A204.1 (cell line): ENCODE measurements around the gene FAM47E.
"Not testable (repeated sequence)": the region's sequence is repeated elsewhere in the genome, so short reads cannot be mapped to it uniquely, and the experiment has no call there.

Experiments
- FAIRE-seq: peaks from 2 replicates; lab custom pipeline; 2012; peaks lifted over from hg19 to GRCh38; lab: Jason Lieb, UNC

Gene FAM47E

GRCh38 chr4:76271248-76271647 lies 19.7 kb downstream of the FAM47E start:
- no peak for FAIRE-seq

GRCh38 chr4:76272073-76272472 lies 20.6 kb downstream of the FAM47E start:
- no peak for FAIRE-seq

DNA sequence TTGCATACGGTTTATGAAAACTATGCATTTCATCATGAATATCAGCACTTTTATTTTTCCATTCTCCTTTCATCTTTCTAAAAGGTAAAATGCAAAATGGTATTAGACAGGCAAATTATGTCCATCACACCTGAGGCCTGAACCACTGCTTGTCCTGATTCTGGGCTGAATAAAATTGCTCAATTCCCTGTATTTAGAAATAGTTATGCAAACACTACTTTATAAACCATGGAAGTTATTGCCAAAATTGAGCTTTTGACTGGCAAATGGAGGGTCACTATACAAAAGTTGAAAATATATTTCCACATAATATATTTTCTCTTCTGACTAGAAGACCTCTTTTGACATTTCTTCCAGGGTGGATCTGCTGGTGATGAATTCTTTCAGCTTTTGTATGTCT lies 21.1 kb downstream of the FAM47E start:
- FAIRE-seq, result no peak

DNA sequence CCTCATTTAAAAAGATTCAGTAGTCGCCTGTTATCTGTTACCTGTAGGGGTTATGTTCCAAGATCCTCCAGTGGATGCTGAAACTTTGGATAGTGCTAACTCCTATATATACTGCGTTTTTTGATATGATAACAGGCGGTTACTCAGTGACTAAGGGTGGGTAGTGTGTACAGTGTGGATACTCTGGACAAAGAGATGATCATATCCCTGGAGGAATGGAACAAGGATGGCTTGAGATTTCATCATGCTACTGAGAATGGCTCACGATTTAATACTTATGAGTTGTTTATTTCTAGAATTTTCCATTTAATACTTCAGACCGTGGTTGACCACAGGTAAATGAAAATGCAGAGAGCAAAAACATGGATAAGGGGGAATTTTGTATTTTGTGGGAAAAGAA lies 21.5 kb downstream of the FAM47E start:
- FAIRE-seq, result no peak

GRCh38 chr4:76275486-76276124 lies 24.1 kb downstream of the FAM47E start:
- FAIRE-seq, result no peak

DNA sequence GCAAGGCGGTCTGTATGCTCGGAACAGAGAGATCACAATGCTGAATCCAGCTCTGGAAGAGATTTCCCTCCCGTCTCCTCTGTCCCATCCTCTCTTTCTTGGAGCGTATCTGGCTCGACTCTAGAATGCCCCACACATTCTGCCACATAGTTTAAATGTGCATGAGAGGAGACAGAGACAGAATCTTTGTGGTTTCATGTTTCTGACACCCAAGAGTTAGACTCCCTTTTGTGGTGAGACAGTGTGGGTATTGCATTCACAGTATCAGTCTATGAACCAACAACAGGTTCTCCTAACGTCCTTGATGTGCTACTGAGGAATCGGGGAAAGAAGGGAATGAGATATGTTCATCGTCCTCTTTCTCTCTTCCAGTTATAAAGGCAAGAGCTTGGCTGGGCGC lies 25.3 kb downstream of the FAM47E start:
- FAIRE-seq, result no peak

- FAIRE-seq, result no peak
These were observed 26.1 kb downstream of the FAM47E start for GRCh38 chr4:76277667-76278066.

DNA sequence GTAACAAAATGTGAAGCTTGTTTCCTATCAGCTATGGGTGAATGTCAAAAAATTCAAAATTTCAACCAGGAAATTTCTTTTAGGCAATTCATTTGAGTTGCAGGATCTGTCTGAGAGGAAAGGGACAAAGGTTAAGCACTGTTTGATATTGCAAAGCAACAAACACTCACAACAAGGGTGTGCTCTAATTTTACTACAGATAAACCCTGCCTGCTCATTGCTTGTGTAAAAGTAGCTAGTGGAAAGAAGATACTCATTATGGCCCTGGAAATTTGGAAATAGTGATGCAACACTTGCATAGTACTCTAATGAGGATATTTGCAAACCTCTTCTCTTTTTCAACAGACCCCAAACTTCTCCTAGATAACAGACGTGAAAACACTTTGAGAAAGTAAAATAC lies 27.1 kb downstream of the FAM47E start:
- FAIRE-seq, result no peak

- no peak for FAIRE-seq
These were observed 27.9 kb downstream of the FAM47E start for GRCh38 chr4:76279462-76279861.

GRCh38 chr4:76280488-76281441 lies 29.2 kb downstream of the FAM47E start:
- FAIRE-seq, result no peak

DNA sequence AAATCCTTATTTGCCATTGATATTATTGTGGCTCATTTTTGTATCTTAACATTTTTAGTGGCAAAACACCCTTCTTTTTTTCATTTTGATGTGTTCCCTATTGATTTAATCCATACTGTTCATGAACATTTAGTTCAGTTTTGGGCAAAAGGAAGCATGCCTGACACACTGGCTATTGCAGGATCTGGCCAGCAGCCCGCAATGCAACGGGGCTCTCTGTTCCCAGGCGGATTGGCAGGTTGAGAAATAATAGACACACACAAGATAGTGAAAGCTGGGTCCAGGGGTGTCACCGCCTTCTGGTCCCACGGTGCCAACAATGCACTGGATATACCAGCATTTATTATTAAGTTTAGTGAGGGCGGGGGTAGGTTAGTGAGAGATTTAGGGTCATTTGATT lies 30.1 kb downstream of the FAM47E start:
- FAIRE-seq, result not testable (repeated sequence)

DNA sequence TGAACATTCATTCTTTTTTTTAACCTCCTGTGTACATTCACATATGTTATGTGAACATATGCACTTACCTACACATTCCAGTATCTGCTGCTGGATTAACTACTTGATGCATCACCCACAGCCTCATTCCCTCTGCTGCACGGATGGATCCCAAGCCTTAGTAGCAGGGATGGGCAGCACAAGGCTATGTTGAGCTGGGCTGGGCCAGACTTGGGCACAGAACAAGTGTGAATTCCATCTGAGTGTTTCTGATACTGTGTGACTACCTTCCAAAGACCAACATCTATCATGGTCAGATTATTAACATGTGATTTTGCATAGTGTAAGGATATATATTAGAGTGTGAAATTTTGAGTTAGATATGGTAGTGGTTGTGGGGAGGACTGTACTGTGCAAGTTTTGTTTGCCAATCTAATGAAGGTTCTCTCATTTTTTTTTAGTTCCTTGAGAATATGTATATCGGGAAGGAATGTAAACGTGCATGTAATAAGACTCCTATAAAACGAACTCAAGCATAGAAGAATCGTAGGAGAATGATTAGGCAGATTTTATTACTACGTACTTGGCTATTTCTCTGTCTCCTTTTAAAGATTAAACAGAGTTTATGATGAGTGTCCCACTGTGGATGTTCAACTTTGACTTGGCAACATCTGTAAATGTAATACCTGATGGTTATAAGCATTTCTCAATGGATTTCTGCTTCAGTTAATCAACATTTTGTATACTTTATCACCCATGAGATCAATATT lies 31.6 kb downstream of the FAM47E start:
- FAIRE-seq, result no peak

DNA sequence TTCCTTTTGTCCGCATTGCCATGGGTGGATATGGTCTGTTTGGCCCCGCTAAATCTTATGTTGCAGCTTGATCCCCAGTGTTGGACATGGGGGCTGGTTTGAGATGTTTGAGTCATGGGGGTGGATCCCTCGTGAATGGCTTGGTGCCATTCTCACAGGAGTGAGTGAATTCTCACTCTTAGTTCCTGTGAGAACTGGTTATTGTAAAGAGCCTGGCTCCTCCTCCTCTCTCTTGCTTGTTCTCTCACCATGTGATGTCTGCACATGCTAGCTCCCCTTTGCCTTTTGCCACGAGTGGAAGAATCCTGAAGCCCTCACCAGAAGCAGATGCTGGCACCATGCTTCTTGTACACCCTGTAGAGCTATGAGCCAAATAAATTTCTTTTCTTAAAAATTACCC lies 32.4 kb downstream of the FAM47E start:
- no peak for FAIRE-seq

GRCh38 chr4:76287811-76288210 lies 36.3 kb downstream of the FAM47E start:
- FAIRE-seq, result not testable (repeated sequence)

- no peak for FAIRE-seq
These were observed 41.2 kb downstream of the FAM47E start for GRCh38 chr4:76292730-76293129.

DNA sequence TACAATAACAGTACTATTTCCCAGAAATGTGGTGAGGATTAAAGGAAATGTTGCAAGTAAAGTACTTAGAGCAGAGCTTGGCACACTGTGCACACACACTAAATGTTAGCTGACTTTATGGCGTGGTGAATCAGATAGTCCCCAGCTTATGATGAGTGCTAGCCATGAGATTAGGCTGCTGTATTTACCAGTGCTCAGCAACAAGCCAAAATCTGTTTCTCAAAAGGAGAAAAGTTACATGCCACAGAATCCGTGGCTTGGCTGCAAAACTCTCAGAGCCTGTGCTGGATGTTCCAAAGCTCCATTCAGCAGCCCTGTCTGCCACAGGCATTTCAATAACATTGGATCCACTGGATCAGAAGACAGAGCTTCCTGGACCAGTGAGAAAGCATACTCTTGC lies 42.3 kb downstream of the FAM47E start:
- no peak for FAIRE-seq

DNA sequence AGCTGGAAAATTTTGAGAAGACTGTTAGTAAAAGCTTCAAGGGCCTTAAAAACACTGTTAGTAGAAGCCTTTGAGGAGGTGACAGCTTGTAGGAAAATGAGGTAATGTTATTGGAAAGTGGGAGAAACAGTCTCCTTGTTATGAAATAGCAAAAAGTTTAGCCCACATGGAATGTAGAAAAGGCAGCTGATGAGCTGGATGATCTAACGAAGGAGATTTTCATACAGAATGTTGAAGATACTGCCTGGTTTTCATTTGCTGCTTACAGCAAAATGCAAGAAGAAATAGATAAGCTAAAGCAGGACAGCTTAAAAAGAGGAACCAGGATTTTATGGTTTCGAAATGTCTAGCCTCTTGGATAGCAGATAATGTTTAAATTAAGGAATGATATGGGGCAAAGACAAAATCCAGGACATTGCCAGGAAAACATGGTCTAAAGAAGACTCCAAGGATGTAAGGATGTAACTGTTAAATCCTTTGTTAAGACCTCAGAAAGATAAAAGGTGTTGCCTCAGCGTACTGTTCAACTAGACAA lies 44.8 kb downstream of the FAM47E start:
- no peak for FAIRE-seq

DNA sequence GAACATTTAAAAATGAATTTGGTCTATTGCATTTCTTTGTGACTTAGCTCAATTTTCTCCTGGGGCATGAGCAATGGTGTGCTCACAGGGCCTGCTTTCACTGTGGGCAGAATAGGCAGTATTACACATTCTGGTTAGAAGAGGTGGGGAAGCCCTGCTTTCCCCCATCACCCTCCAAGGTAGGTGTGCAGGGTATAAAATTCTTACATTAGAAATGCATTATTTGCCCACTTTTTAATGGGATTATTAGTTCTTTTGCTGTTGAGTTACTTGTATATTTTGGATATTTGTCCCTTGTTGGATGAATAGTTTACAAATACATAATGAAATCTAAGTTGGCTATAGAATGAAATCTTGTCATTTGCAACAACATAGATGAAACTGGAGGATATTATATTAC lies 46.7 kb downstream of the FAM47E start:
- FAIRE-seq, result no peak

- no peak for FAIRE-seq
These were observed 48.5 kb downstream of the FAM47E start for GRCh38 chr4:76300012-76300411.

- no peak for FAIRE-seq
These were observed 49.7 kb downstream of the FAM47E start for GRCh38 chr4:76301068-76301774.

DNA sequence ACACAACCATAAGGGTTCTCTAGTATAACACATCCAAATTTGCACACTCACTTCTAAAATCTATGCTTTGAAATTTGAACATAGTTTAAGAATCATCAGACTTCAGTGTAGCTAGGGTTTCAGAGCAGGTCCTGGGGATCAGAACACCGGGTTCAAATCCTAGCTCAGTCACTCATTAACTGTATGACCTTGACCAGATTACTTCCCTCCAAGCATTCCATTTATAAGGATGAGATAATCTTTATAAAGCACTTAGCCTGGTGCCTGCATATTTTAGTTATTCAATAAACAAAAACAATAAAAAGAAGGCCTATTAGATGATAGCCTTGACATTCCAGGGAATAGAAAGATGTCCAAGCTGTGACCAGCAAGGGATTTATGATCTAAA lies 50.2 kb downstream of the FAM47E start:
- no peak for FAIRE-seq

DNA sequence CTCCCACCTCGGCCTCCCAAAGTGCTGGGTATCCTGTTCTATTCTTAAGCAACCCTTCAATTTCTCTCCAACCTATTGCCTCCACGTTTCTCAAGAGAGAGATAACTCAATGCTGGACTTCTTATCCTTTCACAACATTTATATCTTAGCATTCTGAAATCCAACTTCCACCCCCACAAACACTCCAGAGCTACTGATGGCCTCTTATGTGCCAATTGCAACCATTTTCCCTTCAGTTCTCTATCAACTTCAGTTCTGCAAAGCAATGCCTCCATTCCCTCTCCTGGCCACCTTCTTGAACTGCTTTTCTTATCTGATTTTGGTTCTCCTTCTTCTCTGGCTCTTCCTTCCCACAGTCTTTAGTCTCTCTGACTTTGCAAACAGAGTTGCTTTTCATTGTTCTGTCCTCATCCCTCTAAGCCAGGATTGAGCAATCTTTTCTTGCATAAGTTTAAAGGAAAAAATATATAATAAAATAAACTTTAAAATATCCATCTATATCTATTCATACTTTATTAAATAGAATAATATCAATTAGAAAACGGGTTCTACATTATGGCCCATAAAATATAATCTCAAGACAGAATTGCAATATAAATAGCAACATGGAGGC lies 51.4 kb downstream of the FAM47E start:
- no peak for FAIRE-seq
